HCT116 (cell line): ENCODE measurements around the gene TMEM205. TPM values are rescaled to one million over a fixed set of nuclear protein-coding genes. Genes with fewer than 3 reads are reported as not detected.

Experiments
- ATAC-seq: fragments of 200-7000 bp; cut with Tn5 transposase; 2 replicates; pipeline ENCODE4 v1.9.1; 2020; ENCODE audit warnings: mild to moderate bottlenecking, moderate library complexity
- BruUV-seq: library from RNA; stranded (reverse); fragments of 400-500 nt; replicated peaks from 2 replicates; lab custom pipeline; 2021; lab: Mats Ljungman, UMichigan
- CTCF ChIA-PET: fragments of 300-600 bp; sonication (Branson Sonifier 250); formaldehyde crosslinking; loops from one replicate; lab custom pipeline; 2021; ENCODE audit warnings: antibody characterized with exemption; lab: Charles Lee
- POLR2A ChIA-PET: fragments of 300-600, 350-600 bp; sonication (Branson Sonifier 250); formaldehyde crosslinking; loops from one replicate; lab custom pipeline; 2021; ENCODE audit warnings: antibody characterized with exemption; lab: Charles Lee
- RAD21 ChIA-PET, 2 experiments: fragments of 300-600 bp; sonication (Branson Sonifier 250); formaldehyde crosslinking; loops; one replicate each; lab custom pipeline; 2023; ENCODE audit warnings: low total read pairs in 2 of 2; ENCODE audit not compliant: uncharacterized antibody in 2 of 2, unreplicated experiment in 2 of 2, low non-redundant PET in 1 of 2; lab: Charles Lee
- DNase-seq: peaks from one replicate; pipeline ENCODE4 v3.0.0-alpha.2; 2010; ENCODE audit warnings: low read depth, low spot score
- H2AFZ ChIP-seq: fragments of 200-600 bp; shearing (Covaris generic), sonication (generic); 2 replicates; pipeline ENCODE4 v1.6.1; 2017; ENCODE audit warnings: low read depth, mixed run types, mixed read lengths, antibody characterized with exemption, low read length; ENCODE audit not compliant: poor library complexity, severe bottlenecking
- H3K27ac ChIP-seq: 2 replicates; pipeline ENCODE4 v1.5.1; 2012; ENCODE audit warnings: low read depth, low read length
- H3K27me3 ChIP-seq: fragments of 200-600 bp; sonication (generic); 2 replicates; pipeline ENCODE4 v1.6.1; 2016; ENCODE audit warnings: mixed run types, low read length, mixed read lengths; ENCODE audit not compliant: insufficient read depth
- H3K36me3 ChIP-seq, 2 experiments: fragments of 200-500 bp in 1 of 2; fragments of 200-600 bp in 1 of 2; sonication (Bioruptor generic) in 1 of 2; sonication (generic) in 1 of 2; 2 replicates each; pipeline versions ENCODE4 v1.5.1 to v1.6.1; 2014 to 2016; ENCODE audit warnings: low read length in 2 of 2, inconsistent platforms in 1 of 2, mixed read lengths in 1 of 2, mixed run types in 1 of 2; ENCODE audit not compliant: insufficient read depth in 2 of 2, control insufficient read depth in 1 of 2
- H3K4me1 ChIP-seq, 2 experiments: fragments of 200-600 bp in 1 of 2; sonication (generic) in 1 of 2; 2 replicates each; pipeline versions ENCODE4 v1.5.1 to v1.6.1; 2012 to 2017; ENCODE audit warnings: low read length in 2 of 2, inconsistent platforms in 1 of 2, mild to moderate bottlenecking in 1 of 2, mixed read lengths in 1 of 2, mixed run types in 1 of 2, moderate library complexity in 1 of 2; ENCODE audit not compliant: insufficient read depth in 2 of 2, control insufficient read depth in 1 of 2
- H3K4me2 ChIP-seq: fragments of 200-600 bp; sonication (generic); 2 replicates; pipeline ENCODE4 v1.6.1; 2017; ENCODE audit warnings: mixed run types, low read length, mixed read lengths
- H3K4me3 ChIP-seq, 2 experiments: fragments of 200-600 bp in 1 of 2; sonication (generic) in 1 of 2; replicated peaks in 1 of 2; 2 replicates each; pipeline ENCODE4 v1.5.1; 2011 to 2016; ENCODE audit warnings: low read length in 2 of 2, control low read depth in 1 of 2, low read depth in 1 of 2, mild to moderate bottlenecking in 1 of 2, mixed read lengths in 1 of 2, mixed run types in 1 of 2
- H3K79me2 ChIP-seq: fragments of 200-600 bp; sonication (generic); 2 replicates; pipeline ENCODE4 v1.6.1; 2017; ENCODE audit warnings: mild to moderate bottlenecking, mixed run types, low read length, moderate library complexity, mixed read lengths; ENCODE audit not compliant: insufficient read depth
- H3K9ac ChIP-seq: fragments of 200-600 bp; sonication (generic); 2 replicates; pipeline ENCODE4 v1.6.1; 2016; ENCODE audit warnings: low read length, mixed read lengths
- H3K9me2 ChIP-seq: fragments of 200-600 bp; sonication (generic), shearing (Covaris generic); 2 replicates; pipeline ENCODE4 v1.6.1; 2017; ENCODE audit warnings: mixed run types, mild to moderate bottlenecking, moderate library complexity; ENCODE audit not compliant: insufficient read depth
- H3K9me3 ChIP-seq, 2 experiments: fragments of 200-500 bp in 1 of 2; fragments of 200-600 bp in 1 of 2; sonication (Bioruptor generic) in 1 of 2; sonication (generic) in 1 of 2; 2 replicates each; pipeline ENCODE4 v1.6.1; 2014 to 2017; ENCODE audit warnings: low read length in 2 of 2, mixed read lengths in 2 of 2, inconsistent platforms in 1 of 2, low read depth in 1 of 2, mild to moderate bottlenecking in 1 of 2, mixed run types in 1 of 2, moderate library complexity in 1 of 2; ENCODE audit not compliant: control insufficient read depth in 1 of 2, insufficient read depth in 1 of 2
- H4K20me1 ChIP-seq: fragments of 200-600 bp; sonication (generic), shearing (Covaris generic); 2 replicates; pipeline ENCODE4 v1.6.1; 2017; ENCODE audit warnings: mixed run types, mild to moderate bottlenecking, moderate library complexity; ENCODE audit not compliant: insufficient read depth
- ELF1 ChIP-seq: IDR thresholded peaks from 2 replicates; pipeline ENCODE4 v1.6.1; 2012; ENCODE audit warnings: low read depth, borderline replicate concordance
- EZH2phosphoT487 ChIP-seq: fragments of 200-600 bp; IDR thresholded peaks from 2 replicates; pipeline ENCODE4 v1.6.1; 2018; ENCODE audit warnings: antibody characterized with exemption, borderline replicate concordance
- FOSL1 ChIP-seq: IDR thresholded peaks from 2 replicates; pipeline ENCODE4 v1.6.1; 2012; ENCODE audit warnings: low read depth
- JUND ChIP-seq: IDR thresholded peaks from 2 replicates; pipeline ENCODE4 v1.6.1; 2012
- POLR2AphosphoS5 ChIP-seq: IDR thresholded peaks from 2 replicates; pipeline ENCODE4 v1.6.1; 2011; ENCODE audit warnings: mild to moderate bottlenecking, low read depth, low read length, moderate library complexity
- RAD21 ChIP-seq: IDR thresholded peaks from 2 replicates; pipeline ENCODE4 v1.6.1; 2012; ENCODE audit warnings: low read depth, mild to moderate bottlenecking
- SP1 ChIP-seq: IDR thresholded peaks from 2 replicates; pipeline ENCODE4 v1.6.1; 2012; ENCODE audit warnings: low read depth
- TCF7L2 ChIP-seq: IDR thresholded peaks from 2 replicates; pipeline ENCODE4 v1.7.0; 2011; ENCODE audit warnings: borderline replicate concordance, inconsistent platforms; ENCODE audit not compliant: insufficient read depth, insufficient read length; ENCODE audit errors: extremely low read depth
- YY1 ChIP-seq: IDR thresholded peaks from 2 replicates; pipeline ENCODE4 v1.6.1; 2011; ENCODE audit warnings: low read length, low read depth, moderate library complexity, mild to moderate bottlenecking; ENCODE audit not compliant: insufficient replicate concordance; ENCODE audit errors: extremely low read depth
- intact Hi-C: fragments of 100-400 bp; cut with micrococcal nuclease; formaldehyde crosslinking; loops from 2 replicates; pipeline ENCODE4 v1.10.0; 2022
- total RNA-seq: library from RNA; stranded (reverse); gene quantifications from one replicate; pipeline ENCODE4 v1.2.1, GENCODE V29; 2021; ENCODE audit not compliant: unreplicated experiment

TMEM205 gene
- total RNA-seq, 1 experiment from 2014 or later: 55.9 TPM

DNA sequence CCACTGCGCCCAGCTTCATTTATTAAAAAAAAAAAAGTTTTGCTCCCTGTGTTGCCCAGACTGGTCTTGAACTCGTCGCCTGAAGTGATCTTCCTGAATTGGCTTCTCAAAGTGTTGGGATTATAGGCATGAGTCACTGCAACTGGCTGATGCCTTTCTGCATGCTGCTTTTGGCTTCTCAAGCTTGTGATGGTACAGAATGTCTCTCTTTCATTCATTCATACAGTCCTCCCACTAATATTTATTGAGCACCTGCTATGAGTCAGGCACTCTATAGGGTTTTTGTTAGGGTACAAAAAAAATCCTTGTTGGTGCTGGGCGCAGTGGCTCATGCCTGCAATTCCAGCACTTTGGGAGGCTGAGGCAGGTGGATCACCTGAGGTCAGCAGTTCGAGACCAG, 41.1 kb downstream of the TMEM205 start:
- Histone ChIP-seq H3K9me2 (no peaks in the 10 kb centered on the region), H3K4me3 (no peak overlapping the region), H3K9ac (no peak overlapping the region), H3K27ac (no peak overlapping the region), H3K79me2 (no peaks in the 10 kb centered on the region), H3K36me3 (no peaks in the 10 kb centered on the region), H3K27me3 (no peaks in the 10 kb centered on the region), H3K9me3 (no peaks in the 10 kb centered on the region), H4K20me1 (no peaks in the 10 kb centered on the region), H3K4me2 (no peak overlapping the region), H2AFZ (no peak overlapping the region), H3K4me1 (no peaks in the 10 kb centered on the region)
- intact Hi-C loops: no loop called here
- ChIA-PET RAD21 (no interaction called here), CTCF (interaction anchor here (0.8 to 1.4 kb wide), 2 partner anchors 10 to 11 kb away, joined by 3 to 4 read pairs; no protein-coding TSS in a partner anchor), POLR2A (interaction anchor here (1.0 kb wide), 1 partner anchor 70 kb away, joined by 3 read pairs; the partner anchor contains the start of gene SWSAP1)
- DNase-seq (no peak), ATAC-seq (no peak)
- no peak for TF ChIP-seq FOSL1
- TF ChIP-seq YY1: no peak
- TF ChIP-seq RAD21: no peak
- TF ChIP-seq ELF1: no peak
- no peak for TF ChIP-seq SP1
- TF ChIP-seq EZH2phosphoT487: no peak
- no peak for TF ChIP-seq TCF7L2
- no peak for TF ChIP-seq POLR2AphosphoS5
- no peak for TF ChIP-seq JUND
- no TSS peak for BruUV-seq

DNA sequence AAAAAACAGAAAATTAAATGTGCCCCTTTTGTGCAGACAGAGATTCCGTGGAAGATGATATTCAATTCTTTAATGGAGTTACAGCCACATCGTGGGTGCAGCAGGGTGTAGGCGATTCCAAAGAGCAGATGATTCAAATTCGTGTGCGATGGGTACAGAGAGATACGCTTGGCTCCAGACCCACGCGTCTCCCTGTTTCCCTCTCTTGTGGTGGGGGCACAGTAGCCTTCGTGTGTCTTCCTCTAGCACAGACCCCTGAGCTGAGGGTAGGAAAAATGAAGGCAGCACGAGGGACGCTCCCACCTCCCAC, 45.3 kb downstream of the TMEM205 start:
- Histone ChIP-seq H3K9me3 (no peaks in the 10 kb centered on the region), H3K9ac (no peak overlapping the region), H3K4me3 (no peak overlapping the region), H3K79me2 (no peaks in the 10 kb centered on the region), H3K4me2 (no peak overlapping the region), H3K9me2 (no peaks in the 10 kb centered on the region), H2AFZ (no peak overlapping the region), H3K27ac (no peak overlapping the region), H3K27me3 (no peaks in the 10 kb centered on the region), H4K20me1 (no peaks in the 10 kb centered on the region), H3K36me3 (no peaks in the 10 kb centered on the region), H3K4me1 (peaks cover 5 to 10% of the 10 kb centered on the region in 2 experiments; a peak in 3 of 4 replicates)
- no TSS peak for BruUV-seq
- CTCF ChIA-PET: no interaction called here
- ATAC-seq: no peak
- RAD21 ChIA-PET: no interaction called here
- intact Hi-C loops: no loop called here
- TF ChIP-seq FOSL1: no peak
- TF ChIP-seq RAD21: no peak
- no peak for DNase-seq
- POLR2A ChIA-PET: no interaction called here
